Embryonic facial prominence (tissue), 1 donor: ENCODE results near the gene TPRN.

Source experiments
- DNase-seq: peaks from one replicate; pipeline ENCODE4 v3.0.0-alpha.2; 2016; ENCODE audit errors: extremely low spot score

TPRN gene

DNA sequence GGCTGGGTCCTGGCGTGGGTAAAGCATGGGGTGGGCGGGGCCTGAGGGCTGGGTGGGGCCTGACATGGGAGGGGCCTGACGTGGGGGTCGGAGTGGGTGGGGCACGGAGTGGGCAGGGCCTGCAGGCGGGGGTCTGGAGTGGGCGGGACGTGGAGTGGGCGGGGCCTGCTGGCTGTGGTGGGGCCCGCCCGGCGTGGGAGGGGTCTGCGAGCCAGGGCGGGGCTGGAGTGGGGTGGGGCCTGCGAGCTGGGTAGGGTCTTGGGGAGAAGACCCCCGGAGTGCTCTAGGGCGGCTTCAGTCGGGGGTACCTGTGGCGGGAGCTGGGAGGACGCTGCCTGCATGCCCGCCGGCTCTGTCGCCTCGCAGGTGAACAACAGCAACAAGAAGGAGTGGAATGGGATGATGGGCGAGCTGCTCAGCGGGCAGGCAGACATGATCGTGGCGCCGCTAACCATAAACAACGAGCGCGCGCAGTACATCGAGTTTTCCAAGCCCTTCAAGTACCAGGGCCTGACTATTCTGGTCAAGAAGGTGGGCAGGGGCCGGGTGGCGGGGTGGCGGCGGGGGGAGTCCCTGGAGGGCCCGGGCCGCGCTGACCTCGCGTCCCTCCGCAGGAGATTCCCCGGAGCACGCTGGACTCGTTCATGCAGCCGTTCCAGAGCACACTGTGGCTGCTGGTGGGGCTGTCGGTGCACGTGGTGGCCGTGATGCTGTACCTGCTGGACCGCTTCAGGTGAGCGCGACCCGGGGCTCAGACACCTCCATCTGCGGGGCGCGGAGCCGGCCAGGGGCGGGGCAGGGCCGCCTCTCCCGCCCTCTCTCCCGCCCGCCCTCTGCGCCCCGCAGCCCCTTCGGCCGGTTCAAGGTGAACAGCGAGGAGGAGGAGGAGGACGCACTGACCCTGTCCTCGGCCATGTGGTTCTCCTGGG lies 38.7 kb downstream of the TPRN start:
- DNase-seq, result no peak

DNA sequence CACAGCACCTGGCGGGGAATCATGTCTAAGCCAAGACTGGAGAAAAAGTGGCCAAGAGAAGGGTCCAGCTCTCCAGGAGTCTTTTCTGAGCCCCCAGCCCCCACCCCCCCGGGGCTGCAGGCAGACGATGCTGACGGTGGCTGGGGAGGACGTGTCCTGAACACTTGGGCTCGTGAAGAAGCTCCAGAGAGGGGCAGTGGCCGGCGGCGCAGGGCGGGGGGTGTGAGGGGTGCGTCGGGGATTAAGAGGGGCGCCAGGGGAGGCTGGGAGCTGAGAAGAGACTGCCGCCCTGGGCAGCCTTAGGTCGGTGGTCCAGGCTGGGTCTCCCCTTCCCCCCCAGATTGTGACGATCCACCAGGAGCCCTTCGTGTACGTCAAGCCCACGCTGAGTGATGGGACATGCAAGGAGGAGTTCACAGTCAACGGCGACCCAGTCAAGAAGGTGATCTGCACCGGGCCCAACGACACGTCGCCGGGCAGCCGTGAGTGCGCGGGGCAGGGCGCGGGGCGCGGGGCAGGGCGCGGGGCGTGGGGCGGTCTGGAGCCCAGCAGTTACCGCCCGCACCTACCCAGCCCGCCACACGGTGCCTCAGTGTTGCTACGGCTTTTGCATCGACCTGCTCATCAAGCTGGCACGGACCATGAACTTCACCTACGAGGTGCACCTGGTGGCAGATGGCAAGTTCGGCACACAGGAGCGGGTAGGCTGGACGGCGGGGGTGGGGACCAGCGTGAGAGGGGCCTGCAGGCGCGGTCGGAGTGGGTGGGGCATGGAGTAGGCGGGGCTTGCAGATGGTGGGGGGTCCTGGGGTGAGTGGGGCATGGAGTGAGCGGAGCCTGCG lies 39.6 kb downstream of the TPRN start:
- no peak for DNase-seq

DNA sequence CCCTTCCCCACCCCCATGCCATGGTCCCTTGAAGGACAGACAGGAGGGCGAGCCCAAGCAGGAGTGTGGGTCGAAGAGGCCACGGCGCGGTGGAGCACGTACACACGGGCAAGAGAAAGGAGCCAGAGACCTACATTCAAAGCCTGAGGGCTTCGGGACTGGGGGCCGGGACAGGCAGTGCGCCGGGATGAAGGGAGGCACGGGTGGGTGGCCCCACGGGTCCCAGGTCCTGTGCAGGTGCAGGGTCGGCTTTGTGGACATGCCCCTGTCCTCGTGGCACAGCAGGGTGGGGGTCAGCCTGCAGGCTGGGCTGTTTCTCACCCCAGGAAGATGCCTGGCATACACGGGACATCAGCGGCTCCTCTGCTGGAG lies 40.5 kb downstream of the TPRN start:
- DNase-seq, result no peak

DNA sequence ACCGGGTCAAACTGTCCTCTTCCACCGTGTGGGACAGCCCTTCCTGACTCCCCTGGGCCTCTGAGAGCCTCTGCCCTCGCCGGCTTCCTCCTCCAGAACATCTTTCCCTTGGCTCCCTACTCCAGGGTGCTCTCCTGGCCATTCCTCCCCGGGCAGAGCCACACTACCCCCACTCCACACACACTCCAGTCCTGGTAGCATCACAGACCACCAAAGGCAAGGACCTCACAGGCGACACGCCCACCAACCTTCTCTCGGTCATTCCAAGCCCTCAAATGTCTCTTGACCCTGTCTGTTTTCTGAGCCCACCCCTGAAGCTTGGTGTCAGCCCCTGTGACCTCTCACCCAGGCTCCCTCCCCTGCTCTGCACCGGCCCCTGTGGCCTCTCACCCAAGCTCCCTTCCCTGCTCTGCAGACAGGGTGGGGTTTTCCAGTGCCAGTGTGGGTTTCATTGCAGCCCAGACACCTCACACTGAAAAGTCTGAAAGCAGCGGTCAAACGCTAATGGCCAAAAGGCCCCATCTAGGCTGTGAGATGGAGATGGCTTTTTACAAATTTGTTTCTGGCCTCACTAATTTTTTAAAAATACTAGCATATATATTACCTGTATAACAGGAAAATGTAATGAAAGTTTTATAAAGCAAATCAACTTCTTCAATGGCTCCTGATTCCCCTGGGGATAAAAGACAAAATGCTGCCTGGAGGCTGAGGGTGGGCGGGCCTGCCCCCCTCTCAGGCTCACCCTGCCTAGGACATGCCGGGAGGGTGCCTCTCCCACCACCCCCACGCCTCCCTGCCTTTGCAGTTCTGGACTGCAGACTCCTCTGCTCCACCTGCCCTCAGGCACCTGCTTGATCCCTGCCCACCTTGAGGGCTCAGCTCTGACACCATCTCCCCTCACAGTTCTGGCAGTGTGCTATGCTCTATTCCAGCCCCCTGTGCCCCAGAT lies 41.2 kb downstream of the TPRN start:
- DNase-seq, result no peak

DNA sequence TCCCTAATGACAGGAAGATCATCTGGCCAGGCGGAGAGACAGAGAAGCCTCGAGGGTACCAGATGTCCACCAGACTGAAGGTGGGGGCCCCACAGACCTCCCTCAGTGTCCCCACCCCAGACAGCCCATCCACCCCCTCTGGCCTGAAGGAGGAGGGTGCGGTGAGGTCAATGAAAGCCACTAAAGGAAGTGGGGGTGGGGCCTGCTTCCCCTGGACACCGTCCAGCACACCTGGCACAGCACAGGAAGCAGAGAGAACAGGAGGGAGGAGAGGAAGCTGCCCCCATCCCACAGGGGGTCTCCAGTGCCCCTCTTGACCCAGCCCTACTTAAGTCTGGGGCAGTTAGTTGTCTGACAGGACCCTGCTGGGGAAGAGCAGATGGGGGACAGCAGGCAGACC lies 41.9 kb downstream of the TPRN start:
- DNase-seq, result no peak

DNA sequence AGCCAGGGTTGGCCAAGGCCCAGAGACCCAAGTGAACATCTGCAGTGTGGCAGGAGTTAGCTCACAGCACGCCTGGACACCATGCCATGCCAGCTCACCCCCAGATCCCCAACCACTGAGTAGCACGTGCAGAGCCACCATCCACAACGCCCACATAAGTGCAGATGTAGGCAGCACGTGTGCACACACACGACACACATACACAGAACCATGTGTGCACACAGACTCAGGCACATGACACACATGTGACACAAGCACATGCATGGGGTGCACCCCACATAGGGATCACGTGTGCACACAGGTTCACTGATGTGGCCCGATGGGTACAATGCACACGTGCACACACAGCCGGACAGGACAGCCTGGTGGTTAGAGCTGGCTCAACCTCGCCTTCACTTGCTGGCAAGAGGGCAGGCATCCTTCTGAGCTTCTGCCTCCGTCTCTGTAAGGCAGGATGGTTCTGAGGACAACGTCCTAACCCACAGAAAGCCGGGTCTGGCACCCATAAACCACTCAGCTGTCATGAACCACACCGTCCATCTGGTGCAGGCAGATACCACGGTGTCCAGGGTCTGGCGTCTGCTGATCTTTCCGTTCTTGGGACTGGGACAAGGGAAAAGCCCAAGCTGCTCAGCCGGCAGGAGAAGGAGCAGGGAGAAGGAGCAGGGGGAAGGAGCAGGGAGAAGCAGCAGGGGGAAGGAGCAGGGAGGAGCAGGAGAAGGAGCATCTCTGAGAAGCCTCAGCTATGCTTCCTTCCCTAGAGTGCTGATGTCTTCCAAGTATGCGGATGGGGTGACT lies 42.7 kb downstream of the TPRN start:
- no peak for DNase-seq

DNA sequence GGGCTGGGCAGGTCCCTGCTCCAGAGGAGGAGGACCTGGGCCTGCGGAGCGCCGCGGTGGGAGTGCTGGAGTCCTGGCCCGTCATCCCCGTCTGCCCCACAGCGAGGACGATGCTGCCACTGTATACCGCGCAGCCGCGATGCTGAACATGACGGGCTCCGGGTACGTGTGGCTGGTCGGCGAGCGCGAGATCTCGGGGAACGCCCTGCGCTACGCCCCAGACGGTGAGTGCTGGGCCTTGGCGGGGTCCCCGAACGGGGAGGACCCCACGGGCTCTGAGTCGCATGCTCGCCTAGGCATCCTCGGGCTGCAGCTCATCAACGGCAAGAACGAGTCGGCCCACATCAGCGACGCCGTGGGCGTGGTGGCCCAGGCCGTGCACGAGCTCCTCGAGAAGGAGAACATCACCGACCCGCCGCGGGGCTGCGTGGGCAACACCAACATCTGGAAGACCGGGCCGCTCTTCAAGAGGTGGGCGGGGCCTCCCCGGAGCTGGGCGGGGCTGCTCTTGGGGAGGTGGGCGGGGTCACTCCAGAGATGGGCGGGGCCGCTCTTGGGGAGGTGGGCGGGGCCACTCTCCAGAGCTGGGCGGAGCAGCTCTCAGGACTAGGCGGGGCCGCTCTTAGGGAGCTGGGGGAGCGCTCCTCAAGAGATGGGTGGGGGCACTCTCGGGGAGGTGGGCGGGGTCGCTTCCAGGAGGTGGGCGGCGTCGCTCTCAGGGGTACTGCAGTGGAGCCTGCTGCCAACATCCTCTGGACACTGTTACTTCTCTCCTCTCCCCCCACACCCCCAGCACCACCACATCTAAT lies 43.8 kb downstream of the TPRN start:
- no peak for DNase-seq

DNA sequence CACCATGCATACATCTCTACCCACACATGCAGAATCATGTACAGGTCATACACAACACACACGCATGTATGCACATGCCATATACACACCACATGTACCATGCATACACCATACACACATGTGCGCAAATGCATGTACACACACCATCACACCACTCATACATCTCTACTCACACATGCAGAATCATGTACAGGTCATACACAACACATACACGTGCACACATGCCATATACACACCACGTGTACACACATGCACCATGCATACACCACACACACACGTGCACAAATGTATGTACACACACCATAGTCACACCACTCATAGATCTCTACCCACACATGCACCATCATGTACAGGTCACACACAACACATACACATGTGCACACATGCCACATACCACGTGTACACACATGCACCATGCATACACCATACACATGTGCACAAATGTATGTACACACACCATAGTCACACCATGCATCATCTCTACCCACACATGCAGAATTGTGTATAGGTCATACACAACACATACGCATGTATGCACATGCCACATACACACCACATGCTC lies 47.6 kb downstream of the TPRN start:
- DNase-seq, result no peak

DNA sequence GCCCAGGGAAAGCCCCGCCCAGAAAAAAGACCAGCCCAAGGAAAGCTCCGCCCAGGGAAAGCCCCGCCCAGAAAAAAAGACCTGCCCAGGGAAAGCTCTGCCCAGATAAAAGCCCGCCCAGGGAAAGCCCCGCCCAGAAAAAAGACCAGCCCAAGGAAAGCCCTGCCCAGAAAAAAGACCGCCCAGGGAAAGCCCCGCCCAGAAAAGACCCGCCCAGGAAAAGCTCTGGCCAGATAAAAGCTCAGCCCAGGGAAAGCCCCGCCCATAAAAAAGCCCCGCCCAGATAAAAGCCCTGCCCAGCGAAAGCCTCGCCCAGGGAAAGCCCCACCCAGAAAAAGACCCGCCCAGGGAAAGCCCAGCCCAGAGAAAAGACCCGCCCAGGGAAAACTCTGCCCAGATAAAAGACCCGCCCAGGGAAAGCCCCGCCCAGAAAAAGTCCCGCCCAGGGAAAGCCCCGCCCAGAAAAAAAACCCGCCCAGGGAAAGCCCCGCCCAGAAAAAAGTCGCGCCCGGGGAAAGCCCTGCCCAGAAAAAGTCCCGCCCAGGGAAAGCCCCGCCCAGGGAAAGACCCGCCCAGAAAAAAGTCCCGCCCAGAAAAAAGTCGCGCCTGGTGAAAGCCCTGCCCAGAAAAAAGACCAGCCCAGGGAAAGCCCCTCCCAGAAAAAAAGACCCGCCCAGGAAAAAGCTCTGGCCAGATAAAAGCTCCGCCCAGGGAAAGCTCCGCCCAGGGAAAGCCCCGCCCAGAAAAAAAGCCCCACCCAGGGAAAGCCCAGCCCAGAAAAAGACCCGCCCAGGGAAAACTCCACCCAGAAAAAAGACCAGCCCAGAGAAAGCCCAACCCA lies 49.7 kb downstream of the TPRN start:
- DNase-seq, result no peak

DNA sequence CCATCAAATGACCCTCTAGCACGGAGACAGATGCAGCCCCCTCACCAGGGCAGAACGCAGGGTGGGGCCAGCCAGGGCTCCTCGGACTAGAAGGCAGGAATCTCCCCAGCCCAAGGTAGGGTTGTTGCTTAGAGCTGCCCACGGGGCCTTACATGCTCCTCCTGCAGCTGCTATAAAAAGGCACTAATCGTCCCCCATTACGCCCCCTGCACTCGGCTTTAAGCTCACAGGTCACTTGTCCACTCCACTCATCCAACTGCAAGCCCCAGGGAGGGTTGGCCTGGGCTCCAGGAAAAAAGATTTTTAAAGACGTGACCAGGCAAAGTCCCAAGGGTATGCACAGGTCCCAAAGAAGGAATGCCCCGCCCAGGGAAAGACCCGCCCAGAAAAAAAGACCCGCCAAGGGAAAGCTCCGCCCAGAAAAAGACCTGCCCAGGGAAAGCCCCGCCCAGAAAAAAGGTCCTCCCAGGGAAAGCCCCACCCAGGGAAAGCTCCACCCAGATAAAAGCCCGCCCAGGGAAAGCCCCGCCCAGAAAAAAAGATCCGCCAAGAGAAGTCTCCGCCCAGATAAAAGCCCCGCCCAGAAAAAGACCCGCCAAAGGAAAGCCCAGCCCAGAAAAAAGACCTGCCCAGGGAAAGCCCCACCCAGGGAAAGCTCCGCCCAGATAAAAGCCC lies 50.5 kb downstream of the TPRN start:
- DNase-seq, result no peak

DNA sequence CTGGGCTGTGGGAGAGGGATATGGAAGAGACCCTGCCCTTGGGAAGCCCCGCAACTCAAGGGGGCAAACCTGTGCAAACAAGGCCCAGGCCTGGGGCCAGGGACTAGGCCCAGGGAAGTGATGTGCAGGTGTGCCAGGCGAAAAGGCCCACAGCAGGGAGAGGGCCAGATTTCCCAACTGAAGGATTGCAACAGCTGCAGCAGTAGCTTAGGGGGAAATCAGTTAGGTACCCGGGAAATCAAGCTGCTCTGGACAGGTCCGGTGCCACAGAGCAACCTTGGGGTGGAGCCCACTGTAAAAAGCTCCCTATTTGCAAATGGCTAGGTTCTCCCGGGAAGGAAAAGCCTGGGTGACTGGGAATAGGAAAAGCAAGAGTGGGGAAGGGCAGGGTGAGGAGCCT lies 51.2 kb downstream of the TPRN start:
- no peak for DNase-seq

DNA sequence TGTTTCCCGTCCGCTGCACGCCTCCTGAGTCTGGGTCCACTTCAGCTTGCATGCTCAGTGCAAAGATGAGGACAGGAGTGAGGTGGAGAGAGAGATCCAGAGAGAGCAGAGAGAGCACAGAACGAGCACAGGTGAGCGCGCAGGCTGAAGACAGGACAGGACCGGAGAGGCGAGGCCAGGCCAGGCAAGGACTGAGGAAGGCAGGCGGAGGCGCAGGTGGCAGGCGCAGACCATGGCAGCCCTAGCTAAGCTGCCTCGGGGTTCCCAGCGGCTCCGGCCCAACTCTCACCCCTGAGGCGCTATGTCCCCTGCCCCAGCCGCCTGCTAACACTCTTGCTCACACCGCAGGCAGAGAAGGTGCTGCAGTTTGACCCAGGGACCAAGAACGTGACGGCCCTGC lies 51.9 kb downstream of the TPRN start:
- DNase-seq, result no peak

DNA sequence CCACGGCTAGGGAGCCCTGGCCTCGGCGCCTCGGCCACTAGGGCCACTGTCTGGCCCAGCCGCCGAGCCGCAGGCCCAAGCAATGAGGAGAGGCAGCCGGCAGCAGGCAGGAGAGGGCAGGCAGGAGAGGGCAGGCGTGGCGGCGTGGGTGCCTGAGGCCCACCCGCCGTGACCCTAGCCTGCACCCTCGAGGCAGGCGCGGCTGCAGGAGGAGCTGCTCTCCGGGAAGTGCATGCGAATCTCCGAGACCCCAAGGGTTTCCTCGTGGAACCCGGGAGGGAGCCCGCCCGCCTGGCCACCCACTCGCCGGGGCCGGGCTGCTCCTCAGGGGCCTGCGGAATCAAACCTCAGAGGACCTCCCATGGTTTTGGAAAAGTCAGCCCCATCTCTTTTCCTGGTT lies 52.3 kb downstream of the TPRN start:
- DNase-seq, result no peak

DNA sequence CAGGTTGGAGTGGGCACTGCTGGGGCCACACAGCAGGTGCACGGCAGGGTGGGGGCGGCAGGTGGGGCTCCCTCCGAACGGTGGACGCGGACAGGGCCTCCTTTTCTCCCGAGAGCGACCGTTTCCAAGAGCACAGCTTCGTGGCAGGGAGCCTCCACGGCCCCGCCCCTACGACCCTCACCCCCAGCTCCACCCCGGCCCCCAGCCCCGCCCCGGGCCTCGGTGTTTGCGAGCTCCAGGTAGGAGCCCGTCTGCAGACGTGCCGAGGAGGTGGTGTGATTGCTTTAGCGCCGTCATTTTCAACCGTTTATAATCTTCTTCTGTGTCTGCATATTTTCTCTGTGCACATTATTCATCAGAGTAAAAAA lies 52.8 kb downstream of the TPRN start:
- no peak for DNase-seq

DNA sequence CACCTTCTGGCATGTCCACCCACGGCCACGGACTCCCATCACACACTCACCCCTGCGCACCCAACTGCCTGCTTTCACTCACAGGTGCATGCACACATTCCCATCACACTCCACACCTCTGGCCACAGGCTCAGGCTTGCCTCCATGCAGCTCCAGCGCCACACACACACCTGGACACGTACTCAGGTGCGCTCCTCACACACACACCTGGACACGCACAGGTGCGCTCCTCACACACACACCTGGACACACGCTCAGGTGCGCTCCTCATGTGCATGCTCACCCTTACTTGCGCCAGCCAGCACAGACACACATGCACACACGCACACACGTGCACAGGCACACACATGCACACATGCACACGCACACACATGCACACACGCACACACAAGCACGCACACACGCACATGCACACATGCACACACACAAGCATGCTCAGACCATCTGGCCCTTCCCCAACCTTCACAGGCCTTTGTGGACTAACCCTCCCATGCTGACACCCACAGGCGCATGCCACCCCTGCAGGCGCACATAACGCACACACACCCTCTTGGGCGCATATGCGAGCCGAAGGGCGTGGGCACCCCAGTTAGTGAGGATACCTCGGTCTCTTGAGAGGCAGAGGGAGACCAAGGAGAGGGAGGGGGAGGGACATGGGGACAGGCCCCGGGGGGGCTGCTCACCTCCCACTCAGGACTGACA lies 53.3 kb downstream of the TPRN start:
- DNase-seq, result no peak

DNA sequence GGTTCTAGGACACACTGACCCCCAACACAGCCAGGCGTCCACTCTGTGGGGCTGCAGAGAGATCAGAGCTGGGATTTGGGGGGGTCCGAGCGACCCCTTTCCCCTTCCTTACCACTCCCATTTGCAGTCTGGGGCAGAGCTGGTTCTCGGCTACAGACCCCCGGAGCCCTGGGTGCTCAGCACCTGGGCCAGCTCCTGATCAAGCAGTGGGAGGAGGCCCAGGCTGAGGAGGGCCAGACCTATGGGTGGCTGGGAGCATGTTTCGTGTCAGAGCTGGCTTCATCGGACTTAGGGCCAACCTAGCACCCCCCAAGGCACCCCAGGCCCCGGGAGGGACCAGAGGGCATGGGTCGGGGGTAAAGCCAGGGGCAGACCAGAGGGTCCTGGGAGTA lies 54.0 kb downstream of the TPRN start:
- DNase-seq, result no peak

DNA sequence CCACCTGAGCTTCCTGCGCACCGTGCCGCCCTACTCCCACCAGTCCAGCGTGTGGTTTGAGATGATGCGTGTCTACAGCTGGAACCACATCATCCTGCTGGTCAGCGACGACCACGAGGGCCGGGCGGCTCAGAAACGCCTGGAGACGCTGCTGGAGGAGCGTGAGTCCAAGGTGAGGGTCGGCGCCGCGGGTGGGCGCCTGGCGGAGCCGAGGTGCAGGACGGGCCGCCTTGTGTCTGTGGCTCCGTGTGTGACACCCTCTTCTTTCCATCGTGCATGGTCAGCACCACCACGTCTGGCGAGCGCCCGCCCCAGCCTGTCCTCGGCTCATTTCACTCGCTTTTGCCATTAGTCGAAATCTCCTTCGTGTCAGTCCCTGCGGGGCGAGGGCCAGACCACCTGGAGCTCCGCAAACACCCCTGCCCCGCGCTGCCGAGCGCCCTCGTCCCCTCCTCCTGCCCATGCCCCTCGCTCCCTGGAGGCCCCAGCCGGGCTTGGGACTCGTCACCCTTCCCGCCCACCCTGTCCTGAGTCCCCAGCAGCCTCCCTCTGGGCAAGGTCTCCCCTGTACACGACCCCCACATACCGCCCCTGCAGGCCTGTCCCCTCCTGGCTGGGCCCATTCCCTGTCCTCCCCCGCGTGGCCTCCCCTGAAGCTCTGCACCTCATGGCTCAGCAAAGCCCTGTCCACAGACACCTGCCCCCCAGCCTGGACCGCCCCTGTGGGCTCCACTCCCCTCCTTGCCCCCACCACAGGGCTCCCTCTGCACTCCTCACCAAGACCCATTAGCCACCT lies 54.6 kb downstream of the TPRN start:
- no peak for DNase-seq
